ENCODE measurements around the gene ABHD12. TPM values are rescaled to one million over a fixed set of nuclear protein-coding genes. Genes with fewer than 3 reads are reported as not detected.

Gene ABHD12
- total RNA-seq, 2 donors from 2014 or later: 48.5 to 49.8 TPM

- Histone ChIP-seq H3K9me3 (no peaks in the 10 kb centered on the region), H3K27ac (peak overlapping the region; percentile 53 to 60), H3K36me3 (peaks cover 20% of the 10 kb centered on the region), H3K4me3 (no peak overlapping the region), H3K27me3 (replicated peaks; ENCODE audit: insufficient read depth) (no peaks in the 10 kb centered on the region), H3K4me1 (ENCODE audit: control insufficient read depth in 1 of 2, low read depth in 2 of 2) (peaks cover 16 to 39% of the 10 kb centered on the region in 2 donors)
- ATAC-seq (ENCODE audit: insufficient number of reproducible peaks, low FRiP score, low read depth) (no peak), DNase-seq (ENCODE audit: low spot score) (no peak)
- TF ChIP-seq, protein P1, sequence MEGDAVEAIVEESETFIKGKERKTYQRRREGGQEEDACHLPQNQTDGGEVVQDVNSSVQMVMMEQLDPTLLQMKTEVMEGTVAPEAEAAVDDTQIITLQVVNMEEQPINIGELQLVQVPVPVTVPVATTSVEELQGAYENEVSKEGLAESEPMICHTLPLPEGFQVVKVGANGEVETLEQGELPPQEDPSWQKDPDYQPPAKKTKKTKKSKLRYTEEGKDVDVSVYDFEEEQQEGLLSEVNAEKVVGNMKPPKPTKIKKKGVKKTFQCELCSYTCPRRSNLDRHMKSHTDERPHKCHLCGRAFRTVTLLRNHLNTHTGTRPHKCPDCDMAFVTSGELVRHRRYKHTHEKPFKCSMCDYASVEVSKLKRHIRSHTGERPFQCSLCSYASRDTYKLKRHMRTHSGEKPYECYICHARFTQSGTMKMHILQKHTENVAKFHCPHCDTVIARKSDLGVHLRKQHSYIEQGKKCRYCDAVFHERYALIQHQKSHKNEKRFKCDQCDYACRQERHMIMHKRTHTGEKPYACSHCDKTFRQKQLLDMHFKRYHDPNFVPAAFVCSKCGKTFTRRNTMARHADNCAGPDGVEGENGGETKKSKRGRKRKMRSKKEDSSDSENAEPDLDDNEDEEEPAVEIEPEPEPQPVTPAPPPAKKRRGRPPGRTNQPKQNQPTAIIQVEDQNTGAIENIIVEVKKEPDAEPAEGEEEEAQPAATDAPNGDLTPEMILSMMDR (IDR thresholded peaks at IDR 0.05): no peak
Observed at GRCh38 chr20:25296094-25297093, 94.2 kb downstream of the ABHD12 start.

GRCh38 chr20:25295386-25296093, 95.1 kb downstream of the ABHD12 start:
- Histone ChIP-seq H3K4me3 (no peak overlapping the region), H3K36me3 (peaks cover 29% of the 10 kb centered on the region), H3K9me3 (no peaks in the 10 kb centered on the region), H3K27ac (peak overlapping the region; percentile 55 to 60), H3K27me3 (replicated peaks; ENCODE audit: insufficient read depth) (no peaks in the 10 kb centered on the region), H3K4me1 (ENCODE audit: control insufficient read depth in 1 of 2, low read depth in 2 of 2) (peaks cover 16 to 39% of the 10 kb centered on the region in 2 donors)
- ATAC-seq (ENCODE audit: insufficient number of reproducible peaks, low FRiP score, low read depth) (peak; percentile 44), DNase-seq (ENCODE audit: low spot score) (no peak)
- TF ChIP-seq, protein P1 (IDR thresholded peaks at IDR 0.05): no peak

- TF ChIP-seq, protein P1 (IDR thresholded peaks at IDR 0.05): peak; percentile 64
- no peak for DNase-seq (ENCODE audit: low spot score)
- no peaks in the 10 kb centered on the region for H3K27me3 ChIP-seq (replicated peaks; ENCODE audit: insufficient read depth)
- H3K9me3 ChIP-seq: no peaks in the 10 kb centered on the region
- H3K27ac ChIP-seq: peak overlapping the region; percentile 55 to 60
- H3K4me3 ChIP-seq: no peak overlapping the region
- ATAC-seq (ENCODE audit: insufficient number of reproducible peaks, low FRiP score, low read depth): no peak
- H3K36me3 ChIP-seq: peaks cover 31% of the 10 kb centered on the region
- H3K4me1 ChIP-seq (ENCODE audit: control insufficient read depth in 1 of 2, low read depth in 2 of 2): peaks cover 16 to 39% of the 10 kb centered on the region in 2 donors
Observed at GRCh38 chr20:25294459-25295385, 95.9 kb downstream of the ABHD12 start.

DNA sequence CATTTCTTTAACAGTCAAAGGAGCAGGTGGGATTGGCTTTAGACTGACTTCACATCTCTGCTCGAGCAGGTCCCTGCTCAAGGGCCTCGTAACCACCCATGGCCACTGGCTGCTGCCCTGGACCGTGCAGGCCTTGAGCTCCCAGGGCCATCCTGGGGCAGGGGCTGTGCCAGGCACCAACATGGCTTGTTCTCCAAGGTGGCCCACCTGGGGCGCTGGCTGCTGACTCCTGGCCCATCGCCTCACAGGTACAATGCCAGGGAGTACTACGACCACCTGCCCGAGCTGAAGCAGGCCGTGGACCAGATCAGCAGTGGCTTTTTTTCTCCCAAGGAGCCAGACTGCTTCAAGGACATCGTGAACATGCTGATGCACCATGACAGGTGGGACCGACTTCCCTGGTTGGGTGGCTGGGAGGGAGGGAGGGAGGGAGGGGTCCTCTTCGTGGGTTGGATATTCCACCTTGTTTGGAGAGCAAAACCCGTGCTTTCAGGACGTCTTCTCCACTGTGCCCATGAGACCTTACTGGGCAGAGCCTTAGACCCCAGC, 96.7 kb downstream of the ABHD12 start:
- no peak overlapping the region for H3K4me3 ChIP-seq
- H3K36me3 ChIP-seq: peaks cover 32% of the 10 kb centered on the region
- ATAC-seq (ENCODE audit: insufficient number of reproducible peaks, low FRiP score, low read depth) (no peak), DNase-seq (ENCODE audit: low spot score) (no peak)
- H3K27me3 ChIP-seq (replicated peaks; ENCODE audit: insufficient read depth): no peaks in the 10 kb centered on the region
- H3K9me3 ChIP-seq: no peaks in the 10 kb centered on the region
- peaks cover 16 to 39% of the 10 kb centered on the region in 2 donors for H3K4me1 ChIP-seq (ENCODE audit: control insufficient read depth in 1 of 2, low read depth in 2 of 2)
- peak overlapping the region; percentile 55 to 60 for H3K27ac ChIP-seq
- TF ChIP-seq, protein P1 (IDR thresholded peaks at IDR 0.05): no peak

Measured in thoracic aorta (tissue), 2 donors.